ENCODE data around the gene CCDC88A.

GRCh38 chr2:55422876-55423665 lies 3.4 kb upstream of the CCDC88A start:
- TF ChIP-seq POLR2A (IDR thresholded peaks at IDR 0.05), result no peak
- TF ChIP-seq, protein P1, sequence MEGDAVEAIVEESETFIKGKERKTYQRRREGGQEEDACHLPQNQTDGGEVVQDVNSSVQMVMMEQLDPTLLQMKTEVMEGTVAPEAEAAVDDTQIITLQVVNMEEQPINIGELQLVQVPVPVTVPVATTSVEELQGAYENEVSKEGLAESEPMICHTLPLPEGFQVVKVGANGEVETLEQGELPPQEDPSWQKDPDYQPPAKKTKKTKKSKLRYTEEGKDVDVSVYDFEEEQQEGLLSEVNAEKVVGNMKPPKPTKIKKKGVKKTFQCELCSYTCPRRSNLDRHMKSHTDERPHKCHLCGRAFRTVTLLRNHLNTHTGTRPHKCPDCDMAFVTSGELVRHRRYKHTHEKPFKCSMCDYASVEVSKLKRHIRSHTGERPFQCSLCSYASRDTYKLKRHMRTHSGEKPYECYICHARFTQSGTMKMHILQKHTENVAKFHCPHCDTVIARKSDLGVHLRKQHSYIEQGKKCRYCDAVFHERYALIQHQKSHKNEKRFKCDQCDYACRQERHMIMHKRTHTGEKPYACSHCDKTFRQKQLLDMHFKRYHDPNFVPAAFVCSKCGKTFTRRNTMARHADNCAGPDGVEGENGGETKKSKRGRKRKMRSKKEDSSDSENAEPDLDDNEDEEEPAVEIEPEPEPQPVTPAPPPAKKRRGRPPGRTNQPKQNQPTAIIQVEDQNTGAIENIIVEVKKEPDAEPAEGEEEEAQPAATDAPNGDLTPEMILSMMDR (IDR thresholded peaks at IDR 0.05), result no peak

Data from lower leg skin (tissue), 3 donors.